NCI-H446 treated with DMSO at 0.1 percent for 48 hours (cell line): ENCODE results near the gene LILRB3.
A peak's percentile ranks its signal among the peaks of the same experiment; 100 is the strongest.
"Not testable (repeated sequence)": the region's sequence is repeated elsewhere in the genome, so short reads cannot be mapped to it uniquely, and the experiment has no call there.

Experiments used
- DNase-seq: peaks from one replicate; lab custom pipeline; 2025; lab: John Stamatoyannopoulos, UW

The LILRB3 gene

DNA sequence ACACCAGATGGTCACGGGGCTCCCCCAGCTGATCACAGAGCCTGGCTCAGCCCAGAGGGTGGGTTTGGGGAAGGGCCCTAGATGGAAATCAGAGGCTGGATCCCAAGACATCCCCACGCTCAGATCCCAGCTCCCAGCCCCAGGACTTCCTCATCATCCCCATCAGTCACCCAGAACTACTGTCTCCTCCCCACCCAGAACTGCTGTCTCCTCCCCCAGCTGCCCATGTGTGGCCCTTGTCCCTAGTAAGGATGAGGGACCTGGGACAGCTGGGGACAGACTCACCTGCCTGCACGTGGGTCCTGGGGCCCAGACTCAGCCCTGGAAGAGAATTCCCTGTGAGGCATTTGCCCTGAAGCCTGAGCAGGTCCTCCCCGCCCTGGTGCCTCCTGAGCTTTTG lies 19.4 kb upstream of the LILRB3 start:
- not testable (repeated sequence) for DNase-seq

DNA sequence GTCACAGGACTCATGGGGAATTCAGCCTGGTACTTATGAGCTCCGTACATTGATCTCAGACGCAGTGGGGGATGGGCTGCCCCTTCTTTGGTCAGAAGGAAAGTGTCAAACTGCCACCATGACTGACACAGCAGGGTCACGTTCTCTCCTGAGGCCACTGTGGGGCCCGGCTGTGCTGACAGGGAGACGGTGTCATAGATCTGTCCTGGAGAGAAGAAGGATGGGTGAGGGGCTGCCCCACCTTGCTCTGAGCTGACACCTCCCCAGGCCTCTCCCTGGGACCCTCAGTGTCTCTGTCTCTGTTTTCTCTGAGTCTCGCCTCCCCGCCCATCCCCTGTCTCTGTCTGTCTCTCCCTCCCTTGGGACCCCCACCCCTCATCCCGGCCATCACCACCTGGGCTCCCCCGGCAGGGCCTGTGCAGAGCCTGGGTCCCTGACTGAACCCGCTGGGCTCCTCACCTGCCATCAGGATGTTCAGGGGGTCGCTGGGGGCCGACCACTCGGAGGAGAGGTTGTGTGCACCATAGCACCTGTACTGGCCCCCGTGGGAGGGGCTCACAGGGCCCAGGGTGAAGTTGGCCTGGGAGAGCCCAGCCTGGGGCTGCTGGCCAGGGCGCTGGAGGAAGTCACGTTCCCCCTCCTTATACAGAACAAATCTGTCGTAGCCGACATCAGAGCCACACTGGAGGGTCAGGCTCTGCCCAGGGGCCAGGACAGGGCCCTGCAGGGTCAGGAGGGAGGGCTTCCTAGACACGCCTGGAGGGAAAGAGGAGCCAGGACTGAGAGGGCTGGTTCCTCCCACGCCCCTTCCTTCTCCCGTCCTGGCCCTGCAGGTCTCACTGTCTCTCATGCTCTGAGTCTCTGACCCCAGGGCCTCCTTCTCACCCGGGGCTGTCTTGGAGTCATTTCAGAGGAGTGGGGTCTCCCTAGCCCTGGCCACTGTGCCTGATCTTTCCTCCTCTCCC lies 17.8 kb upstream of the LILRB3 start:
- DNase-seq, result not testable (repeated sequence)

DNA sequence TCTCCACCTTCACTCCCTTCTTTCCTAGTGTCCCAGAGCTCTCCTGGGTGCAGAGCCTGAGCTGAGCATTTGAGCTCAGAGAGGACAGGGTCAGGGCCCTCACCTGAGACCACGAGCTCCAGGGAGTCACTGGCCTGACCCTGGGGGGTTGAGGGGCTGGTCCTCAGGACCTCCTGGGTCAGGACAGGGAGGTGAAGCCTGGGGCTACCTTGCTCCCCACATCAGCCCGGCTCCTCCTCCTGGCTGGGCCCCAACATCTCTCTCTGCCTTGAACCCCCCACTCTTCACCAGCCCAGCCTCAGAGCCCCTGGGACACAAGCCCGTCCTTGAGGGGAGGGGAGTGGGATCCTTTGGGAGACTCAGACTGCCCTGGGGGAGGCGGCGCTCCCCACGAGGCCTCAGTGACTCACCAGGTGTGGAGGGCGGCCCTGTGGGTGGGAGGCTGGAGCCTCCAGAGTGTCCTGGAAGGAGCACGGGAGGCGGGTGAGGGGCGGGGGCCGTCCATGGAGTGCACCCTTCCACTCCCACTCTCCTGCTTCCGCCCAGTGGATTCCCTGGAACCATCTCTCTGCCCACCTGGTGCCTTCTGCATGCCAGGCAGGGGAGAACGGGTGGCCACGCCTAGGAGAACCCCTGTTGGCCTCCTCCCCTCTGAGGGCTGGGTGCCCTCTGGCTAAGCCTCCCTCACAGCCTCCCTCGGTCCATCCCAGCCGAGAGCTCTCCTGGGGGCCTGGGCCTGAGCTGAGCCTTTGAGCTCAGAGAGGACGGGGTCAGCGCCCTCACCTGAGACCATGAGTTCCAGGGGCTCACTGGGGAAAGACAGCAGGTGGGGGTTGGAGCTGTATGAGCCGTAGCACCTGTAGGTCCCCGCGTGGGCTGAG lies 16.9 kb upstream of the LILRB3 start:
- DNase-seq, result not testable (repeated sequence)

DNA sequence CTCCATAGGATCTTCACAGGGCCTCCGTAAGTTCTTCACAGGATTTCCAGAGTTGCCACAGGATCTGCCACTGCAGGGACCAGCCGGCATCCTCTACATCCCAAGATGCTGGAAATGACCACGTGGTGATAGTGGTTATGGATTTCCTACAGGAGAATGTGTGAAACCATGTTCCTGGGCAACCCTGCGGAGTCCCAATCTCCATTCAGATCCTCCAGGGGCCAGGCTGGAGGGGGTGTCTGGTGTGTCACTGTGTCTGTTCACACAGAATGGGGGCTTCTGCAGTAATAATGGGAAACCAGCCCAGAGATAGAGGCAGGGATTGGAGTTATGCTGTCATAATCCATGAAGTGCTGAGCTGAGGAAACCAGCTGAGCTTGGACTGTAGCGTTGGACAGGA lies 11.1 kb upstream of the LILRB3 start:
- DNase-seq, result no peak

DNA sequence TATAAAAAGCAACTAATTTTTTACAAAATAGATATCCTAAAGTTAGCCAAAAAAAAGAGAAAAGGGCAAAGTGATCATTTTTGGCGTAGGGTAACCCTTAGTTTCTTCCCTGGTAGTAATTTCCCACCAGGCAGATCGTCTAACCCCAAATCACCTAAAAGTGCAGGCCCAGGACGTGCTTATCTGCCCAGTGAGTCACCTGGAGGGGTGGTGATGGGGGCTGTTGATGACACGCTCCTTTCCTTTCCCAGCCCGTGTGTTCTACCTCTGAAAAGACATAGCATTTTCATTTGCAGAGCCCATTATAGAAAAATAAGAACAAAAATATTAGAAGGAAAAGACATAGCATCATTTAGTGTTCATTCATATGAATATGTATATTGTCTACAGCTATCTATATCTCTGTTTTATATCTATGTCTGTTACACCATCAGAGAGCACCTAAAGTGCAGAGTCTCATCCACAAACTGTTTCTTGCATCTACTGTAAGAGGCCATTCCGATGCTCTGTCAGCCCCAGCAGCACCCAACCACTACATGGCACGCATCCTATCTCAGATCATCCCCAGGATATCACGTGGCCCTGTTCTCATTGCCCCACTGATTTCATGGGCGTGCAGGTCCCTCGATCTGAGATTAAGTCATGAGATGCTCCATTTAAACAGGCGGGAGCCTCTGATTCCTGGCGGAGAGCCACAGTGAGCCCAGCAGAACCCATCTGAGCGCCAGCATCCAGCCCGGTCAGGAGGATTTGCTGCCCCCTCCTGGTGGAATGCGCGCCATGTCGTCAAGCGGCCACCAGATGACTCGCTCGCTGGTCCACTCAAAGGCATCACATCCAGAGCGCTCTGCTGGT lies 8.5 kb upstream of the LILRB3 start:
- DNase-seq, result peak; percentile 20

DNA sequence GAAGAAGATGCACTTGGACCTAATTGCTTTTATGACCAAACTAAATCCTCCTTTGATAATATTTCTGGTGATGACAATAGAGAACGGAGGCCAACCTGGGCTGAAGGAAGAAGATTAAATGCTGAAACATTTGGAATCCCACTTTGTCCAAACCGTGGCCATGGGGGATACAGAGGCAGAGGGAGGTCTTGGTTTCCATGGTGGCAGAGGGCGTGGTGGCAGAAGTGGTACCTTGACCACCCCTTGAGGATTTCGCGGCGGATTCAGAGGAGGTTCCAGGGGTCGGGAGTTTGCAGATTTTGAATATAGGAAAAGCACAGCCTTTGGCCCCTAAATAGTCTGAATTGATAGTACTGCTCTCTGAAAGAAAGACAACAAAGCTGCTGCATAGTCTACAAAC lies 7.2 kb upstream of the LILRB3 start:
- DNase-seq, result no peak

DNA sequence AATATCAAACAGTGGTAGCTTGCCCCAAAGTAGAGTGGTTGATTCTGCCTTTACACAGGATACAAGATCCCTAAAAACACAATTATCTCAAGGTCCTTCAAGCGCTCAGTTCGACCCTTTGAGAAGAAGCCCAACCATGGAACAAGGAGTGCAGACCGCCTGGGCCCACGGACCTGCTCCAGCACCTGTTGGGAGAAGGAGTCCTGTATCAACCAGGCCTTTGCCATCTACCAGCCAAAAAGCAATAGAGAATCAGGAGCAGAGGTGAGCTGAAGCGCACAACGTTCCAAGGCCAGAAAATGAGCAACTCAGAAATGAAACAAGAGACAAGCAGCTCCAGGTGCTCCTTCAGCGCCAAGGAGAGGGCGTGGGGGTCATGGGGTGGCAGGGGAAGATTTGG lies 6.3 kb upstream of the LILRB3 start:
- no peak for DNase-seq

DNA sequence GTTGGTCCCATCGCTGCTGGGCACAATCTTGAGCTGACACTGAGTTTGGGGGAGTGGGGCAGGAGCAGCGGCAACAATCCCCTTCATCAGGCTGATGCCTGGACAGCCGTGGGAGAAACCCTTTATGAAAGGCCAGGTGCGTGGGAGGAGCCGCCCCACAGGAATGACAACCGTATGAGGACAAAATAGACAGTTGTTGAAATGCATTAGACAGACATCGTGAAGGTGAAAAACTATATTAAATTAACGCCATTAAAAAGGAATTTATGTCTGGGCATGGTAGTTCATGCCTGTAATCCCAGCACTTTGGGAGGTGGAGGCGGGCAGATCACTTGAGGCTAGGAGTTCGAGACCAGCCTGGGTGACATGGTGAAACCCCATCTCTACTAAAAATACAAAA lies 1.8 kb upstream of the LILRB3 start:
- DNase-seq, result not testable (repeated sequence)

DNA sequence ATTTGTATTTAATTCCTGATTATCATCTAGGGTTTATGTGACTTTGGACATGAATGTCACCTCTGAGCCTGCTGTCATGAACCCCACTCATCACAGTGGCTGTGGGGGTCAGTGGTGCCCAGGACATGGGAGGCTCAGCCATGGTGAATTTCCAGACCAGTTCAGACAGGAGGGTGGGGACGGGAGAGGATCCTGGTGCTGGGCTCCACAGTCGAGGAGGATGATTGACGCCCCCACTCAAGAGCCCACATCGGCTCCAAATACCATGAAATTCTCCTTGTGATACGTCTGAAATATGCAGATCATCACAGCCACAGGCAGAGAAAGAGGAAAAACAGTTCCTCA lies 1.1 kb upstream of the LILRB3 start:
- DNase-seq, result not testable (repeated sequence)

DNA sequence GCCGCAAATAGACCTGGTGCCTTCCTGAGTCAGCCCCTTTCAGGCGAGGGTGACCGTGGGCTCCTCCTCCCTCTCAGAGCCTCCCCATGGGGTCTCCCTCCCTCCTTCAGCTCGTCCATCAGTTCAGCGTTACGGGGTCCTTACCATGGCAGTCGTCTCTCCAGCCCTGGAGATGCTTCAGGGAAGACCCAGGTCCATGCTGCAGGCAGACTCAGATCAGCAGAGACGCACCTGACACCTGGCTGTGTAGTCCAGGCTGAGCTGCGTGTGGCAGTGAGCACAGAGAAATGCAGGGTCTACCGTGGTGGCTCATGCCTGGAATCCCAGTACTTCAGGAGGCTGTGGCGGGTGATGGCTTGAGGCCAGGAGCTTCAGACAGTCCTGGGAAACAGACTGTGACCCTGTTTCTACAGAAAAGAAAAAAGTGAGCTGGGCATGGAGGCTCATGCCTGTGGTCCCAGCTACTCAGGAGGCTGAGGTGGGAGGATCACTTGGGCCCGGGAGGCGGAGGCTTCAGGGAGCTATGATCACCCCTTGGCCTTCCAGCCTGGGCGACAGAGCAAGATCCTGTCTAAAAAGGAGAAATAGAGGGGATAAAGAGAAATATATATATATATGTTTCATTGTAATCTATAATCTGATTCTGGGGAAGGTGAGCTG lies 600 bp upstream of the LILRB3 start:
- not testable (repeated sequence) for DNase-seq

DNA sequence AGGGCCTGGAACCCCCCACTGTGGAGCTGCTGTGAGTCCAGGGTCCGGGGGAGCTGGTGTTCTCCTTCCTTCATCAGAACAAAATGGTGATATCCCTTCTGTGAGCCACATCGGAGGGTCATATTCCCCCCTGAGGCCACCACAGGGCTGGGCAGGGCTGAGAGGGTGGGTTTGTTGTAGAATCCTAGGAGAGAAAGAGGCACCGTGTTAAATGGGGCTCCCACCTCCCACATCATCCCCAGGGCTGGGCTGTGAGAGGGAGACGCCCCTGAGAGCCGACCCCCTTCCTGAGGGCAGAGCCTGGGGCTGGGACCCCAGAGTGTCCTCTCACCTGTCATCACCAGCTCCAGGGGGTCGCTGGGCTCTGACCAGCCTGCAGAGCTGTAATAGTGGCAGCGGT lies 860 bp downstream of the LILRB3 start:
- DNase-seq, result not testable (repeated sequence)

DNA sequence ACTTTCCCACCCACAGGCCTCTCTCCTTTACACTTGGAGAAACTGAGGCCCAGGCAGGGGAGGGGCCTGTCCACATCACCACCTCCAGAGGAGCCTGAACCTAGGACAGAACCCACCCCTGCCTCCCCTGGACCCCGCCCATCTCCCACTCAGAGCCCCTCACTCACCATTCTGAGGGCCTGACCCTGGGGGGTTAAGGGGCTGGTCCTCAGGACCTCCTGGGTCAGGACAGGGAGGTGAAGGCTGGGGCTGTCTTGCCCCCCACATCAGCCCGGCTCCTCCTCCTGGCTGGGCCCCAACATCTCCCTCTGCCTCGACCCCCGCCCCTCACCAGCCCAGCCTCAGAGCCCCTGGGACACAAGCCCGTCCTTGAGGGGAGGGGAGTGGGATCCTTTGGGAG lies 3.1 kb downstream of the LILRB3 start:
- not testable (repeated sequence) for DNase-seq

DNA sequence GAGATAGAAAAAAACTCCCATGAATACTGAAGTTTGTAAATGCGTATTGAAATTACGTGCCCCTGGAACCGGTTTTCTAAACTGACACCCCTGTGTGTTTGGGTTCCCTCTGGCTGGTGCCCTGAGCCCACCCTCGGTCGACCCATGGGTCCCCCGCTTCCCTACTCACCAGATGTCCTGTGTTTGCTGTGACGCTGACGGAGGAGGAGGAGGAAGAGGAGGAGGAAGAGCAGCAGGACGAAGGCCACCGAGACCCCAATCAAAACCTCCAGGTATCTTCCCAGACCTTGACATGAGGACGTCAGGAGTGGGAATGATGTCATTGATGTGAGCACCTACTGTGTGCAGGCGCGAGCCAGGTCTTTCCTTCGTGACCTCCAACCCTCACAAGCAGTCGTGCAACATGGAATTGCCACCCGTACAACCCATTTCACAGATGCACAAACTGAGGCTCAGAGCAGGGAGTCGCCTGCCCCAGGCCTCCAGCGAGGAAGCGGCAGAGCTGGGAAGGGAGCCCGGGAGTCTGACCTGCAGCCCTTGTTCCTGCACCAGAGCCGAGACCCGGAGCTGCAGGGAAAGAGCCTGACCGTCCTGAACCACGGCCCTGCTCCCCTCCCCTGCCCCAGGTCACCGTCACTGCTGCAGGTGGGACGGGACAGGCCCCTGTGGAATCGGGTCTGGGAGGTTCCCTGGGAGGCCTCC lies 3.7 kb downstream of the LILRB3 start:
- no peak for DNase-seq

DNA sequence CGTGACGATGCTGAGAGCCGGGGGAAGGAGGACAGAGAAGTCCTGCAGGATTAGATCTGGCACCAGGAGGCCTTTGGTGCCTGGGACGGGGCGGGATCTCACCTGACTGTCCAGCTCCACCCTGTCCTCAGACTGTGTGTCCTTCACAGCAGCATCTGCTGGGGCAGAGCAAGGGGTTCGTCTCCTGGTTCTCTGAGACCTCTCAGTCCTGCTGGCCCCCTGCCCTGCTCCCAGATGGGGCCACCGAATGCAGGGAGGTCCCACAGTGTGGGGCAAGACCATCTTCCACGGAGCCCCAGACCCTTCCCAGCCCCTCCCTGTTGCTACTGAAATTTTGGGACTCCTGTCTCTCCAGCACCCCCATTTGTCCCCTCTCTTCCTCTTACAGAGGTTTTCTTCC lies 4.5 kb downstream of the LILRB3 start:
- no peak for DNase-seq

DNA sequence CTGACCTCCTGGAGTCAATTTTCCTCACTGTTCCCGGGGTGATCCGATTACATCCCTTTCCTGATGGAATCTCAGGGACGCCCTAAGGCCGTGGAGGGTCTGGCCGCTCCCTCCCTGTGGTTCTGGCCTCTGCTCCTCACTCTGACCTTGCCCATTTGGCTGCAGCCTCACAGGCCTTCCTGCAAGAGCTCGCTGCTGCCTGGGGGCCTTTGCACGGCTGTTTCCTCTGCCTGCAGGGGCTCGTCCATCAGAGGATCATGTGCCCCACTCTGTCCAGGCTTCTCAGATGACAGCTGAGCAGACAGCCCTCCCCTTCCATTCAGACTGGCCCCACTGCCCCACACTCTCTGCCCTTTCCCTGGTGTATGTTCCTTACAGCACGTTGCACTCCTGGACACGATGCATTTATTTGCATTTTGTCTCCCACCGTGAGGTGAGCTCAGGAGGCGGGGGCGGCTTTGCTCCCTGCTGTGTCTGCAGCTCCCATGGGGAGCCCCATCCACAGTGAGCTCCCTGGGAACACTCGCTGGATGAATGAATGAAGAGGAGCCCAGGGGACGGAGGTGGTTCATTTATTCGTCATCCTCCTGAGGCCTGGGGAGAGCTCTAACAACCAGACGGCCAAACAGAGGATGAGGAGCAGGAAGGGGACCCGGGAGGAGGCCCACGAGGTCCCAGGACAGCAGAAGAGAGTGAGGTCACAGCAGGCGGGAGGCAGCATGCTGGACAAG lies 5.1 kb downstream of the LILRB3 start:
- DNase-seq, result not testable (repeated sequence)

DNA sequence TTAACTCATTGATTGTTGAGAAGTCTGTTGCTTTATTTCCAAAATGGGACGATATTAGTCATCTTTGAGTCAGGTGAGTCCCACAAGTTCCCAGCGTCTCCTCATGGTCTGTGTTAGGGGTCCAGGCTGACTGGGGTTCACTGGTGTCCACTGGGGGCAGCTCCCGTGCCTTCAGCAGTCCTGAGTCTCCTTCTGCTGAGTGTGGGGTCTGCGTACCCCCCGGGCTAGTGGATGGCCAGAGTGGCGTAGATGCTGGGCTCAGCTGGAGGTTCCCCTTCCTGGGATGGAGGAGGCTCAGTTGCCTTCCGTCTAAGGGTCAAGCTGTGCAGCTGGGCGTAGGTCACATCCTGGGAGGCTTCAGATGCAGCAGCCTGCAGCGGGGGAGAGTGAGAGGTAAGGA lies 5.9 kb downstream of the LILRB3 start:
- no peak for DNase-seq

DNA sequence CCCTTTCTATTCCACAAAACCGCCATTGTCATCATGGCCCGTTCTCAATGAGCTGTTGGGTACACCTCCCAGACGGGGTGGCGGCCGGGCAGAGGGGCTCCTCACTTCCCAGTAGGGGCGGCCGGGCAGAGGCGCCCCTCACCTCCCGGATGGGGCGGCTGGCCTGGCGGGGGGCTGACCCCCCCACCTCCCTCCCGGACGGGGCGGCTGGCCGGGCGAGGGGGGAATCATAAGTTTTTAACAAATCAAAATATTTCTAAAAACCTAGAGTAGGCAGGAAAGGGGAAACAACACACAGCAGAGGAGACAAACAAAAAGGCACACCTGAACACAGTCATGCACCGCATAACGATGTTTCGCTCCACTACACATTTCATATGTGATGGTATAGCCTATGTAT lies 8.1 kb downstream of the LILRB3 start:
- DNase-seq, result not testable (repeated sequence)

DNA sequence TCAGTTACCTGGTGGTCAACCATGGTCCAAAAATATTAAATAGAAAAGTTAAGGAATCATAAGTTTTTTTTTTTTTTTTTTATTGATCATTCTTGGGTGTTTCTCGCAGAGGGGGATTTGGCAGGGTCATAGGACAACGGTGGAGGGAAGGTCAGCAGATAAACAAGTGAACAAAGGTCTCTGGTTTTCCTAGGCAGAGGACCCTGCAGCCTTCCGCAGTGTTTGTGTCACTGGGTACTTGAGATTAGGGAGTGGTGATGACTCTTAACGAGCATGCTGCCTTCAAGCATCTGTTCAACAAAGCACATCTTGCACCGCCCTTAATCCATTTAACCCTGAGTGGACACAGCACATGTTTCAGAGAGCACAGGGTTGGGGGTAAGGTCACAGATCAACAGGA lies 8.6 kb downstream of the LILRB3 start:
- DNase-seq, result not testable (repeated sequence)

DNA sequence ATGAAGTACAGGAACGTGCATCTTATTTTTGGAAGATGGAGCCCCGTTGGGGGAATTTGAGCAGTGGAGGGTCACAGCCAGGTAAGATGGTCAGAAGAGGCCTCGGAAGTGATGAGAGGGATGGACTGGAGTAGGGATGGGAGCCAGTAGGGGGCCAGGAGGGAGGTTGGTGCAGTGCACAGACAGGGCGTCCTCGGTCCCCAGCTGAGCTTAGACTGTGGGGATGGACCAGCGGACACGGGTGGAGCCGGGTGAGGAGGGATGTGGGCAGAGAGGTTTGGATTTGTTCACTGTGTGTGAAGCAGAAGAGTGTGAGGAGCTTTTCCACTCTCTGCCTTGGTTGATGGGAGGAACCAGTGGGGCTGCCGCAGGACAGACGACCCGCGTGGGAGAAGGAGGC lies 11.6 kb downstream of the LILRB3 start:
- DNase-seq, result no peak
